ENCODE results near the gene ATP6V0C.

ATP6V0C gene

GRCh38 chr16:2513405-2514332 is at the start of gene ATP6V0C:
ATP6V0C (plus strand) TSS chr16:2513952; CDS start chr16:2514104, 152 bp downstream.
- DNase-seq (ENCODE audit: low read depth) = peak; percentile 86

- no peak for DNase-seq (ENCODE audit: low read depth)
These were observed 49.4 kb upstream of the ATP6V0C start for GRCh38 chr16:2464333-2464732.

GRCh38 chr16:2465653-2466415 is 47.9 kb upstream of the ATP6V0C start:
- DNase-seq (ENCODE audit: low read depth) = no peak

DNA sequence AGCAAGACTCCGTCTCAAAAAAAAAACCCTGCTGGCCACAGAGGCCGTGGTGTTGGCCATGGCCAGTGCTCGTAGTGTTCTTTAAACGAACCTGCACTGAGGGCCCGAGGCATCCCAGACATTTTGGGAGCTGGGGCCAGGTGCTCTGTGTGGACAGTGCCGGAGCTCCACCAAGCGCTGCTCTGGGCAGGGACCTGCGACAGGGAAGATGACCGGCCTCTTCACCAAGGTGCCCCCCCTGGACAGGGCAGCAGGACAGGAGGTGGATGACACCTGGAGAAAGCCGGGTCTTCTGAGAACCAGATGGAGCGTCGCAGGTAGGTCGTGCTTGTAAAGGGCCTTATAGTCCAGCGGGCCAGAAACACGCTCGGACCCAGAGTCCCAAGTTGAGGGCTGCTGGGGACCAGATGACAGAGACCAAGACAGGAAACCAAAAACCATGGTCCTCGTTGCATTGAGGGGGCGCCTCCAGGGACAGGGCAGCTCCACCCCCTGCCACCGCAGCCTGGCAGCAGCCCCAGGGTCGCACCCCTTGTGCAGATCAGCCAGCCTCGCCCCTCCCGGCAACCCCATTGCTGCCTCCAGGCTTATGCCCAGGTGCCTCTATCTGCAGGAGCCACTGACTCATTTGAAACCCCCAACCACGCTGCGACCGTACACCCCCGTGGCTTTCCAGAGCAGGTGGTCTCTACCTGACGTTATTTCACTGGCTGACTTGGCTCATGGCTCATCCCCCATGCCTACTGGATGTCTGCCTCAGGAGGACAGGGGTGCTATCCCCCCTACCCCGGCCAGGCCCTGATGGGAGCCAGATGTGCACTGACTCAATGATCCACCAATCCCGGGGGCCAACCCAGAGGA is 46.9 kb upstream of the ATP6V0C start:
- DNase-seq (ENCODE audit: low read depth) = no peak

DNA sequence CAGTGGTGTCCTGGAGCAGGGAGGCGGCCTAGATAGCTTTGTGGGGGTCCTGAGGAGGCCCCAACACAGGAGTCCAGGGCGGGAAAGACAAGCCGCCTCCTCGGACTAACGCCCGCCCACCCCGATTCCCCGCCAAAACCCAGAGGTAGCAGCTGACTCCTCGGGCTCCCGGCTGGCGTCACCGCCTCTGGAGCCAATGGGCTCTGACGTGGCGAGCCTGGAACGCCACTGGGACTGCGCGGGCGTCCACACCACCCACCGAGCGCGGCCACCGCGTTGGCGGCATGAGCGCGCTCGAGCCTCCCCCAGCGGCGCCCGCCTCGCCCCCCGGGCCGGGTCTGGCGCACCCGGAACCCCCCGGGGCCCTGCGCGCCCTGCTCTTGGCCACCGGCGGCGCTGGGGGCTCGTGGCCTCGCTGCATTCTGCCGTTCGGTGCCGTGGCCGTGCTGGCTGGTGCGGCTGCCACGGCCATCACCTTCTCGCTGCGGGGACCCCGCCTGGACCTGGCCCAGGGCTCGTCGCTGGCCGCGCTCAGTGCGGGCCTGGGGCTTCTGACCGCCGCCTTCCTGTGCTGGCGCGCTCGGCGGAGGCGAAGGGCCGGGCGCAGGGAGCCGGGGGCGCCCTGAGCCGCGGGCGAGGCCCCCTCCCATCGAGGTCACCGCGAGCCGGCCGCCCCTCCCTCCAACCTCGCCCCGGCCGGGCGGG is 46.1 kb upstream of the ATP6V0C start:
- no peak for DNase-seq (ENCODE audit: low read depth)

DNA sequence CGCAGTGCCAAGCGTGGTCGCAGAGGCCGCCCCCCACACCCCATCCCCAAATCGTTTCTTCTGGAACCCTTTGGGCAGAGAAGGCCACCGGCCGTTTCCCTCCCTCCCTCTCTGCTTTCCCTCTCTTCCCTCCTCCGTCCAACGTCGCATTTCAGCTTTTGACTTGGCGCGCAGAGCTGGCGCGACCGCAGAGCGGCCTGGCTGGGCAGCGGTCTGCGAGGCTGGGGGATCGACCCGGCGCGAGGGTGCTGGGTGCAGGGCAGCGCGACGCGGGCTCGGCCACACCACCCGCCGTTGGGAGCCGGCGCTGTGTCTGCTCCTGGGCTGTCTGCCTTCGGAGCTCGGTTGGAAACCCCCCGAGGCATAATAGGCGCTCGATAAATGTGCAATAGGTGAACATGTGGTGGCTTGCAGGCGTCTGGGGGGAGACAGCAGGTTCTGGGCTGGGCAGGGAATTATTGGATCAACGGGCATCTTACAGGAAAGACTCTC is 45.5 kb upstream of the ATP6V0C start:
- DNase-seq (ENCODE audit: low read depth) = no peak

- DNase-seq (ENCODE audit: low read depth) = no peak
These were observed 44.9 kb upstream of the ATP6V0C start for GRCh38 chr16:2468725-2469398.

GRCh38 chr16:2469399-2470233 is 44.1 kb upstream of the ATP6V0C start:
- DNase-seq (ENCODE audit: low read depth) = no peak

- DNase-seq (ENCODE audit: low read depth) = no peak
These were observed 43.5 kb upstream of the ATP6V0C start for GRCh38 chr16:2470234-2470601.

- no peak for DNase-seq (ENCODE audit: low read depth)
These were observed 43.1 kb upstream of the ATP6V0C start for GRCh38 chr16:2470603-2471015.

- DNase-seq (ENCODE audit: low read depth) = no peak
These were observed 42.6 kb upstream of the ATP6V0C start, which contains the start of gene NTN3 for GRCh38 chr16:2471016-2471652. NTN3 (plus strand) TSS chr16:2471297; CDS start chr16:2471702, 405 bp downstream.

- DNase-seq (ENCODE audit: low read depth) = no peak
These were observed 41.9 kb upstream of the ATP6V0C start for GRCh38 chr16:2471653-2472487.

DNA sequence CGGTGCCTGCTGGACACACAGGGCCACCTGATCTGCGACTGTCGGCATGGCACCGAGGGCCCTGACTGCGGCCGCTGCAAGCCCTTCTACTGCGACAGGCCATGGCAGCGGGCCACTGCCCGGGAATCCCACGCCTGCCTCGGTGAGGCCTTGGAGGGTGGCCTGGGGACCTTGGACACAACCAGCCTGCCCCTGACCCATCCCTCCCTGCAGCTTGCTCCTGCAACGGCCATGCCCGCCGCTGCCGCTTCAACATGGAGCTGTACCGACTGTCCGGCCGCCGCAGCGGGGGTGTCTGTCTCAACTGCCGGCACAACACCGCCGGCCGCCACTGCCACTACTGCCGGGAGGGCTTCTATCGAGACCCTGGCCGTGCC is 41.3 kb upstream of the ATP6V0C start:
- DNase-seq (ENCODE audit: low read depth) = no peak

DNA sequence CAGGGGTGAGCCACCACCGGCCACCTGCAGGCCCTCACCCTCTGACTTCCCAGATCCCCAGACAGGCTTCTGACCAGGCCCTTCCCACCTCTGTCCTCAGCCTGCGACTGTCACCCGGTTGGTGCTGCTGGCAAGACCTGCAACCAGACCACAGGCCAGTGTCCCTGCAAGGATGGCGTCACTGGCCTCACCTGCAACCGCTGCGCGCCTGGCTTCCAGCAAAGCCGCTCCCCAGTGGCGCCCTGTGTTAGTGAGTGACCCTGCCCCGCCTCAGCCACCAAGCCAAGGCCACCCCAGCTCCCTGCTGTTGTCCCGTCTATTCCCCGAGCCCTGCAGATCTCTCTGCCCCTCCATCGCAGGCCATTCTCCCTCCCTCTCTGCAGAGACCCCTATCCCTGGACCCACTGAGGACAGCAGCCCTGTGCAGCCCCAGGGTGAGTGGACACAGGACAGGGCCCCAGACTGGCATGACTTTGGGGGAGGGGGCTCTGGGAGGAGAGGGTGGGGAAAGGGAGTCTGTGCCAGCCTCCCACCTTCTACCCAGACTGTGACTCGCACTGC is 40.8 kb upstream of the ATP6V0C start:
- no peak for DNase-seq (ENCODE audit: low read depth)

- no peak for DNase-seq (ENCODE audit: low read depth)
These were observed 40.3 kb upstream of the ATP6V0C start for GRCh38 chr16:2473446-2473926.

DNA sequence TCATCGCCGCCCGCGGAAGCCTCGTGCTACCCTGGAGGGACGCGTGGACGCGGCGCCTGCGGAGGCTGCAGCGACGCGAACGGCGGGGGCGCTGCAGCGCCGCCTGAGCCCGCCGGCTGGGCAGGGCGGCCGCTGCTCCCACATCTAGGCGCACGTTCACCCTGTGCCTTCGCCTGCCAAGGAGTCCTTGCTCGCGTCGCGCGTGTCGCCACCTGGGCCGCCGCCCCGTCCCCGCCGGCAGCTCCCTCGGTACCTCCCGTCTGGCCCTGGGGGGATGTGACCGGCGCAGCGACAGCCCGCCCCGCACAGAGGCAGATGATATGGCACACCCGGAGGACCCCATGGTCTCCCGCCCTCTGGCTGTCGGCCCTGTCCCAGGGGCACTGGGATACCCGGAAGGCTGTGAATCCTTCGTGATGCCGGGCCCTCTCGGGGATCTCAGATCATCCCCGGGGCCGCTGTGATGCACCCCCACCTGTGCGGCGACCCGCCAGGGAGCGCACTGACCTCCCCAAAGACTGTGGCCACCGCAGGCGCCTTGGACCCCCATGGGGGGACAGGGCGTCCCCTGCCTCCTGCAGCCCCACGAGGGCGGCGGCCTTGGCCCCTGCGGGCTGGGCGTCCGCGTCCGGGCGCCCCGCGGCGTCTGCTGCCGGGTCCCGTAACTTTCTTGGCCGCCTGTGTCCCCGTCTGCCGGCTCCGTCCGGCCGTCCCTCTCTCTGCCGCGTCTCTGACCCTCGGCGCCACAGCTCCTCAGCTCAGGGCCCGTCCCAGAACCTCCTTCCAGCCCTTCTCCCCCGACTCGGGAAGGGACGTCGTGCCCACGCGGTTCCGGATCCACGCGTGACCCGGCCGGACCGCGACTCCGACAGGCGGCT is 39.5 kb upstream of the ATP6V0C start:
- peak; percentile 47 for DNase-seq (ENCODE audit: low read depth)

DNA sequence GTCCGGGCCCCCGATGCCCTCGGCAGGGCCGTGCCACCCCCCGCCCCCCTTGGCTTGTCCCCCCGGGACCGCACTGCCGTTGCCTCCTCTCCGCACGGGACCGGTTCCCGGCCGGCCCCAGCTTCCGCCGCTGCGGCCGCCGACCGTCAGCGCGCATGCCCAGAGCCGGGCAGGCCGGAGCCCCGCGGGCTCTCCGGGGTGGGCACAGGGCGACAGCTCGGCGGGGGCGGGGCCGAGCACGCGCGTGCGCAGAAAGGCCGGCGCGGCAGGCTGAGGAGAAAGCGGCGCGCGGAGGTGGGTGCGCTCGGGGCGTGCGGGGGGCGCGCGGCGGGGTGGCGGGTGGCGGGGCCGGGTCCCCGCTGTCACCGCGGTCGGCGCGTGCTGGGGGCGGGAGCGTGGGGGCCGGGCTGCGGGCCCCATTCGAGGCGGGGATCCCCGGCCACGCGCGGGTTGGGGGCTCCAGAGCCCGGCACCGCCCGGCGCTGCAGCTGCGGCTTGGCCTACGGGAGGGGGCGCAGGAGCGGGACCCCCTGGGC is 38.8 kb upstream of the ATP6V0C start, which contains the start of gene TBC1D24:
Gene TBC1D24 (plus strand): TSS at position 251 of the 536 bp plus-strand sequence. CDS start 21,022 bp downstream, outside the sequence.
- DNase-seq (ENCODE audit: low read depth) = peak; percentile 72

Data from activated T-helper 9 cell treated with anti-CD3 and anti-CD28 coated beads, Interleukin-2, amount 50 U/mL, for 16 hours (primary cell).